Thymus (tissue), 11 donors: Measurements from ENCODE around the gene NXT1. TPM values are rescaled to one million over a fixed set of nuclear protein-coding genes. Genes with fewer than 3 reads are reported as not detected.
A peak's percentile ranks its signal among the peaks of the same experiment; 100 is the strongest.

Experiments
- DNase-seq, 9 donors: peaks; one replicate each; pipeline ENCODE4 v3.0.0-alpha.2; 2013; ENCODE audit warnings: low spot score in 9 of 9, low read depth in 6 of 9, missing footprints in 1 of 9
- H3K27ac ChIP-seq, 2 donors: one replicate each; pipeline ENCODE4 v1.5.1; 2013; ENCODE audit warnings: control low read depth in 1 of 2, low read depth in 1 of 2, low read length in 1 of 2, mild to moderate bottlenecking in 1 of 2, moderate library complexity in 1 of 2
- H3K27me3 ChIP-seq, 2 donors: one replicate each; pipeline ENCODE4 v1.5.1; 2013; ENCODE audit warnings: low read length in 1 of 2; ENCODE audit not compliant: control insufficient read depth in 2 of 2, insufficient read depth in 1 of 2
- H3K36me3 ChIP-seq, 2 donors: one replicate each; pipeline ENCODE4 v1.5.1; 2013; ENCODE audit warnings: low read length in 1 of 2, mild to moderate bottlenecking in 1 of 2, moderate library complexity in 1 of 2; ENCODE audit not compliant: control insufficient read depth in 2 of 2, insufficient read depth in 2 of 2
- H3K4me1 ChIP-seq, 2 donors: one replicate each; pipeline ENCODE4 v1.5.1; 2013; ENCODE audit warnings: low read length in 2 of 2; ENCODE audit not compliant: control insufficient read depth in 2 of 2, insufficient read depth in 2 of 2
- H3K4me3 ChIP-seq, 2 donors: one replicate each; pipeline ENCODE4 v1.5.1; 2013; ENCODE audit warnings: low read length in 2 of 2, control low read depth in 1 of 2, mild to moderate bottlenecking in 1 of 2
- H3K9me3 ChIP-seq, 2 donors: one replicate each; pipeline ENCODE4 v1.5.1; 2013; ENCODE audit warnings: low read length in 1 of 2, mild to moderate bottlenecking in 1 of 2; ENCODE audit not compliant: control insufficient read depth in 2 of 2, insufficient read depth in 1 of 2
- WGBS: extraction: QIAGEN DNeasy Blood & Tissue Kit; methylation state at CpG from one replicate; pipeline ENCODE4 v1.1.7; 2013; 5-methylcytosine and 5-hydroxymethylcytosine counted together
- polyA plus RNA-seq: library from polyadenylated mRNA; stranded (reverse); fragments of 200-250 nt; gene quantifications from one replicate; pipeline ENCODE4 v1.2.3, GENCODE V29; 2013
- total RNA-seq: library from RNA; stranded (reverse); fragments of 120-200 nt; gene quantifications from one replicate; pipeline ENCODE4 v1.2.4, GENCODE V29; 2013
- donor health status: healthy.

The NXT1 gene
- total and polyA plus RNA-seq, 2 donors = 22.6 to 33.3 TPM

- H3K27me3 ChIP-seq = no peaks in the 10 kb centered on the region
- H3K36me3 ChIP-seq = peaks cover 4 to 11% of the 10 kb centered on the region in 2 donors
- peaks cover 0 to 1% of the 10 kb centered on the region in 2 donors for H3K9me3 ChIP-seq
- peak in 3 of 9 donors; percentile 43 to 63 (median 55) for DNase-seq
- peak overlapping the region; percentile 95 to 99 for H3K27ac ChIP-seq
- 12% methylated on average over 23 of the region's 23 CpGs for WGBS
- peaks cover 11 to 20% of the 10 kb centered on the region in 2 donors for H3K4me1 ChIP-seq
- H3K4me3 ChIP-seq = peak overlapping the region; percentile 62 to 91
Measured at GRCh38 chr20:23349338-23350195, 1.0 kb upstream of the NXT1 start.

- Histone ChIP-seq H3K27ac (peak overlapping the region; percentile 75 to 95), H3K4me3 (peak overlapping the region; percentile 62 to 91), H3K4me1 (peaks cover 11 to 20% of the 10 kb centered on the region in 2 donors), H3K36me3 (peaks cover 8 to 19% of the 10 kb centered on the region in 2 donors), H3K27me3 (no peaks in the 10 kb centered on the region), H3K9me3 (peaks cover 0 to 1% of the 10 kb centered on the region in 2 donors)
- 4% methylated on average over 64 of the region's 64 CpGs for WGBS
- peak in 6 of 9 donors; percentile 32 to 70 (median 40) for DNase-seq
Measured at GRCh38 chr20:23350904-23351838, 580 bp downstream of the NXT1 start.

- Histone ChIP-seq H3K4me3 (no peak overlapping the region), H3K27ac (no peak overlapping the region), H3K27me3 (no peaks in the 10 kb centered on the region), H3K4me1 (peaks cover 11 to 29% of the 10 kb centered on the region in 2 donors), H3K36me3 (peaks cover 8 to 21% of the 10 kb centered on the region in 2 donors), H3K9me3 (no peaks in the 10 kb centered on the region)
- no peak for DNase-seq
- 95% methylated on average over 27 of the region's 27 CpGs for WGBS
Measured at GRCh38 chr20:23356203-23356602, 5.6 kb downstream of the NXT1 start.

- no peaks in the 10 kb centered on the region for H3K9me3 ChIP-seq
- H3K4me3 ChIP-seq = peak overlapping the region; percentile 70 to 79
- H3K36me3 ChIP-seq = peaks cover 8 to 21% of the 10 kb centered on the region in 2 donors
- H3K4me1 ChIP-seq = peaks cover 9 to 25% of the 10 kb centered on the region in 2 donors
- H3K27me3 ChIP-seq = no peaks in the 10 kb centered on the region
- WGBS = under 1% methylated on average over 71 of the region's 71 CpGs
- peak overlapping the region; percentile 86 to 95 for H3K27ac ChIP-seq
- DNase-seq = peak; percentile 96 to 99 (median 97)
Measured at GRCh38 chr20:23357767-23358562, 7.4 kb downstream of the NXT1 start.

- no peaks in the 10 kb centered on the region for H3K9me3 ChIP-seq
- 46% methylated on average over 6 of the region's 6 CpGs for WGBS
- H3K27ac ChIP-seq = peak overlapping the region in 1 of 2 donors; percentile 86
- peak overlapping the region; percentile 70 to 79 for H3K4me3 ChIP-seq
- no peak for DNase-seq
- H3K36me3 ChIP-seq = peaks cover 8 to 20% of the 10 kb centered on the region in 2 donors
- H3K4me1 ChIP-seq = peaks cover 9 to 29% of the 10 kb centered on the region in 2 donors
- H3K27me3 ChIP-seq = no peaks in the 10 kb centered on the region
Measured at GRCh38 chr20:23358563-23358906, 7.9 kb downstream of the NXT1 start.

- peak overlapping the region in 1 of 2 donors; percentile 16 for H3K27ac ChIP-seq
- DNase-seq = no peak
- peaks cover 9 to 29% of the 10 kb centered on the region in 2 donors for H3K4me1 ChIP-seq
- no peaks in the 10 kb centered on the region for H3K9me3 ChIP-seq
- H3K27me3 ChIP-seq = no peaks in the 10 kb centered on the region
- H3K4me3 ChIP-seq = no peak overlapping the region
- peaks cover 8 to 15% of the 10 kb centered on the region in 2 donors for H3K36me3 ChIP-seq
- 91% methylated on average over 7 of the region's 7 CpGs for WGBS
Measured at GRCh38 chr20:23358923-23359593, 8.5 kb downstream of the NXT1 start.

- H3K4me1 ChIP-seq = peaks cover 9 to 29% of the 10 kb centered on the region in 2 donors
- 96% methylated on average over 1 of the region's 1 CpG for WGBS
- H3K4me3 ChIP-seq = peak overlapping the region in 1 of 2 donors; percentile 67
- H3K36me3 ChIP-seq = peaks cover 4 to 12% of the 10 kb centered on the region in 2 donors
- no peaks in the 10 kb centered on the region for H3K9me3 ChIP-seq
- peak overlapping the region in 1 of 2 donors; percentile 94 for H3K27ac ChIP-seq
- DNase-seq = no peak
- H3K27me3 ChIP-seq = no peaks in the 10 kb centered on the region
Measured at GRCh38 chr20:23360531-23360930, 9.9 kb downstream of the NXT1 start.

- Histone ChIP-seq H3K36me3 (peaks cover 6 to 12% of the 10 kb centered on the region in 2 donors), H3K27ac (peak overlapping the region; percentile 94 to 97), H3K9me3 (no peaks in the 10 kb centered on the region), H3K4me3 (peak overlapping the region; percentile 67 to 81), H3K27me3 (no peaks in the 10 kb centered on the region), H3K4me1 (peaks cover 11 to 29% of the 10 kb centered on the region in 2 donors)
- peak in 3 of 9 donors; percentile 13 to 26 (median 13) for DNase-seq
- WGBS = 6% methylated on average over 8 of the region's 8 CpGs
Measured at GRCh38 chr20:23361119-23361475, 10.5 kb downstream of the NXT1 start.
